ENCODE results near the gene KCNH1. TPM values are rescaled to one million over a fixed set of nuclear protein-coding genes. Genes with fewer than 3 reads are reported as not detected.

Gene KCNH1
- total RNA-seq, 1 donor from 2014 or later = 0.10 TPM

- Mint-ChIP-seq H3K27ac (ENCODE audit: unreplicated experiment) (no peak overlapping the region), H3K4me1 (ENCODE audit: unreplicated experiment) (peaks cover 4% of the 10 kb centered on the region), H3K4me3 (ENCODE audit: unreplicated experiment) (no peak overlapping the region), H3K27me3 (ENCODE audit: unreplicated experiment) (no peaks in the 10 kb centered on the region), H3K9me3 (ENCODE audit: unreplicated experiment) (no peaks in the 10 kb centered on the region), H3K36me3 (ENCODE audit: low read depth, unreplicated experiment) (no peaks in the 10 kb centered on the region)
- no peak for DNase-seq (ENCODE audit: low spot score)
- no peak for TF ChIP-seq CTCF (IDR thresholded peaks at IDR 0.05; ENCODE audit: unreplicated experiment)
Measured at GRCh38 chr1:210741564-210741963, 392.4 kb downstream of the KCNH1 start.

- H3K4me3 Mint-ChIP-seq (ENCODE audit: unreplicated experiment) = no peak overlapping the region
Measured at GRCh38 chr1:210739627-210740026, 394.3 kb downstream of the KCNH1 start.

GRCh38 chr1:210738256-210738655 is 395.7 kb downstream of the KCNH1 start:
- Mint-ChIP-seq H3K4me1 (ENCODE audit: unreplicated experiment) (peaks cover 4% of the 10 kb centered on the region), H3K4me3 (ENCODE audit: unreplicated experiment) (no peak overlapping the region), H3K27ac (ENCODE audit: unreplicated experiment) (no peak overlapping the region), H3K9me3 (ENCODE audit: unreplicated experiment) (no peaks in the 10 kb centered on the region), H3K27me3 (ENCODE audit: unreplicated experiment) (no peaks in the 10 kb centered on the region), H3K36me3 (ENCODE audit: low read depth, unreplicated experiment) (no peaks in the 10 kb centered on the region)
- DNase-seq (ENCODE audit: low spot score) = no peak
- no peak for TF ChIP-seq CTCF (IDR thresholded peaks at IDR 0.05; ENCODE audit: unreplicated experiment)

More at GRCh38 chr1:210739627-210740026, 394.3 kb downstream of the KCNH1 start:
- Mint-ChIP-seq H3K27ac (ENCODE audit: unreplicated experiment) (no peak overlapping the region), H3K27me3 (ENCODE audit: unreplicated experiment) (no peaks in the 10 kb centered on the region), H3K9me3 (ENCODE audit: unreplicated experiment) (no peaks in the 10 kb centered on the region), H3K36me3 (ENCODE audit: low read depth, unreplicated experiment) (no peaks in the 10 kb centered on the region), H3K4me1 (ENCODE audit: unreplicated experiment) (peaks cover 4% of the 10 kb centered on the region)
- DNase-seq (ENCODE audit: low spot score) = no peak
- TF ChIP-seq CTCF (IDR thresholded peaks at IDR 0.05; ENCODE audit: unreplicated experiment) = no peak

- no peak for TF ChIP-seq CTCF (IDR thresholded peaks at IDR 0.05; ENCODE audit: unreplicated experiment)
- Mint-ChIP-seq H3K9me3 (ENCODE audit: unreplicated experiment) (no peaks in the 10 kb centered on the region), H3K4me3 (ENCODE audit: unreplicated experiment) (no peak overlapping the region), H3K36me3 (ENCODE audit: low read depth, unreplicated experiment) (no peaks in the 10 kb centered on the region), H3K27me3 (ENCODE audit: unreplicated experiment) (no peaks in the 10 kb centered on the region), H3K27ac (ENCODE audit: unreplicated experiment) (no peak overlapping the region), H3K4me1 (ENCODE audit: unreplicated experiment) (peaks cover 3% of the 10 kb centered on the region)
- DNase-seq (ENCODE audit: low spot score) = no peak
Measured at GRCh38 chr1:210736713-210737112, 397.2 kb downstream of the KCNH1 start.

- no peak for TF ChIP-seq CTCF (IDR thresholded peaks at IDR 0.05; ENCODE audit: unreplicated experiment)
- Mint-ChIP-seq H3K27me3 (ENCODE audit: unreplicated experiment) (no peaks in the 10 kb centered on the region), H3K36me3 (ENCODE audit: low read depth, unreplicated experiment) (no peaks in the 10 kb centered on the region), H3K9me3 (ENCODE audit: unreplicated experiment) (no peaks in the 10 kb centered on the region), H3K27ac (ENCODE audit: unreplicated experiment) (no peak overlapping the region), H3K4me1 (ENCODE audit: unreplicated experiment) (no peaks in the 10 kb centered on the region), H3K4me3 (ENCODE audit: unreplicated experiment) (no peak overlapping the region)
- DNase-seq (ENCODE audit: low spot score) = no peak
Measured at GRCh38 chr1:210731597-210731996, 402.4 kb downstream of the KCNH1 start.

Data from endothelial cell (in vitro differentiated cells).